Measurements from ENCODE around the gene MRPS35.

DNA sequence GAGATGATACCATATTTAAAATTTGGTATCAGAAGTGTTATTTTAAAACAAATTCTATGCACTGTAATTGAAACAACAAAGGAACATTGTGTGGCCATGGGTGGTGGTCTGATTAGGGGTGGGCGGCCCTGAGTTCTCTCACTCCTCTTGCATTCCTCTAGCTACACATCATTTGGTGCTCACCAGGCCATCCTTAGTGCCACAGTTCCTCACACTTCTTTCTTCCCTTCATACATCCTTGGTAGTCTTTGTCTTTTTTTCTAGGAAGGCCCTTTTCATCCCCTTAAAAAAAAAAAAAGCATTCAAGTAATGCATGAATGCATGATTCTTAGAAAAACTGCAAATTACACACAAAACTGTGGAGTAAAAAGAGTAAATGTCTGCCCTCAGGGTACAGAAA, 71.8 kb downstream of the MRPS35 start:
- TF ChIP-seq, protein P1, sequence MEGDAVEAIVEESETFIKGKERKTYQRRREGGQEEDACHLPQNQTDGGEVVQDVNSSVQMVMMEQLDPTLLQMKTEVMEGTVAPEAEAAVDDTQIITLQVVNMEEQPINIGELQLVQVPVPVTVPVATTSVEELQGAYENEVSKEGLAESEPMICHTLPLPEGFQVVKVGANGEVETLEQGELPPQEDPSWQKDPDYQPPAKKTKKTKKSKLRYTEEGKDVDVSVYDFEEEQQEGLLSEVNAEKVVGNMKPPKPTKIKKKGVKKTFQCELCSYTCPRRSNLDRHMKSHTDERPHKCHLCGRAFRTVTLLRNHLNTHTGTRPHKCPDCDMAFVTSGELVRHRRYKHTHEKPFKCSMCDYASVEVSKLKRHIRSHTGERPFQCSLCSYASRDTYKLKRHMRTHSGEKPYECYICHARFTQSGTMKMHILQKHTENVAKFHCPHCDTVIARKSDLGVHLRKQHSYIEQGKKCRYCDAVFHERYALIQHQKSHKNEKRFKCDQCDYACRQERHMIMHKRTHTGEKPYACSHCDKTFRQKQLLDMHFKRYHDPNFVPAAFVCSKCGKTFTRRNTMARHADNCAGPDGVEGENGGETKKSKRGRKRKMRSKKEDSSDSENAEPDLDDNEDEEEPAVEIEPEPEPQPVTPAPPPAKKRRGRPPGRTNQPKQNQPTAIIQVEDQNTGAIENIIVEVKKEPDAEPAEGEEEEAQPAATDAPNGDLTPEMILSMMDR (IDR thresholded peaks at IDR 0.05) = no peak
- TF ChIP-seq POLR2A (IDR thresholded peaks at IDR 0.05) (no peak), EP300 (IDR thresholded peaks at IDR 0.05) (no peak)
